WTC11 (cell line): ENCODE results near the gene TNK1. TPM values are rescaled to one million over a fixed set of nuclear protein-coding genes. Genes with fewer than 3 reads are reported as not detected.

Experiments
- ATAC-seq: fragments of 200-7000 bp; cut with Tn5 transposase; 2 replicates; pipeline ENCODE4 v1.10.0; 2021; ENCODE audit warnings: mild to moderate bottlenecking, moderate library complexity
- CTCF ChIA-PET: fragments of 300-600 bp; sonication (Branson Sonifier 250); formaldehyde crosslinking; loops from one replicate; lab custom pipeline; 2021; ENCODE audit warnings: antibody characterized with exemption; lab: Charles Lee
- POLR2A ChIA-PET: fragments of 350-600 bp; sonication (Branson Sonifier 250); formaldehyde crosslinking; loops from one replicate; lab custom pipeline; 2021; ENCODE audit warnings: antibody characterized with exemption; lab: Charles Lee
- DNase-seq: peaks from one replicate; pipeline ENCODE4 v3.0.0; 2021; ENCODE audit warnings: low spot score
- H3K27ac Mint-ChIP-seq: 2 replicates; pipeline ENCODE4 v1.8.0; 2021; ENCODE audit warnings: mixed read lengths
- H3K27me3 Mint-ChIP-seq: 2 replicates; pipeline ENCODE4 v1.8.0; 2021; ENCODE audit warnings: low read depth, mild to moderate bottlenecking, moderate library complexity, mixed read lengths
- H3K36me3 Mint-ChIP-seq: 2 replicates; pipeline ENCODE4 v1.8.0; 2021; ENCODE audit warnings: mixed read lengths
- H3K4me1 Mint-ChIP-seq: 2 replicates; pipeline ENCODE4 v1.8.0; 2022; ENCODE audit warnings: mixed read lengths
- H3K4me3 Mint-ChIP-seq: 2 replicates; pipeline ENCODE4 v1.8.0; 2021; ENCODE audit warnings: mild to moderate bottlenecking, moderate library complexity, mixed read lengths
- H3K9me3 Mint-ChIP-seq: 2 replicates; pipeline ENCODE4 v1.8.0; 2021; ENCODE audit warnings: mixed read lengths
- AFF4 ChIP-seq: sonication (generic); formaldehyde crosslinking; IDR thresholded peaks from 2 replicates; pipeline ENCODE4 v1.8.1; 2023; ENCODE audit warnings: mild to moderate bottlenecking, missing genetic modification reagents, borderline replicate concordance
- CTCF ChIP-seq: fragments of 200-600 bp; IDR thresholded peaks from 2 replicates; pipeline ENCODE4 v1.8.0; 2022; ENCODE audit warnings: antibody characterized with exemption
- ETV6 ChIP-seq: sonication (generic); formaldehyde crosslinking; IDR thresholded peaks from 2 replicates; pipeline ENCODE4 v1.8.1; 2022; ENCODE audit warnings: mild to moderate bottlenecking, missing genetic modification reagents
- NFYB ChIP-seq: sonication (generic); formaldehyde crosslinking; conservative IDR thresholded peaks from 2 replicates; pipeline ENCODE4 v1.8.0; 2022; ENCODE audit warnings: low read depth, missing genetic modification reagents
- PREB ChIP-seq: sonication (generic); formaldehyde crosslinking; IDR thresholded peaks from 2 replicates; pipeline ENCODE4 v1.8.1; 2022; ENCODE audit warnings: mild to moderate bottlenecking, missing genetic modification reagents, moderate library complexity, borderline replicate concordance
- SOX15 ChIP-seq: fragments of 250-450 bp; sonication (Bioruptor Pico); IDR thresholded peaks from 2 replicates; pipeline ENCODE4 v1.9.0; 2021; ENCODE audit warnings: mild to moderate bottlenecking
- SP1 ChIP-seq: sonication (generic); formaldehyde crosslinking; conservative IDR thresholded peaks from 2 replicates; pipeline ENCODE4 v1.8.1; 2022; ENCODE audit warnings: missing genetic modification reagents
- ZNF138 ChIP-seq: sonication (generic); formaldehyde crosslinking; conservative IDR thresholded peaks from 2 replicates; pipeline ENCODE4 v1.8.1; 2022; ENCODE audit warnings: mild to moderate bottlenecking, moderate library complexity, missing genetic modification reagents
- ZNF219 ChIP-seq: sonication (generic); formaldehyde crosslinking; IDR thresholded peaks from 2 replicates; pipeline ENCODE4 v1.8.0; 2023; ENCODE audit warnings: missing genetic modification reagents, mild to moderate bottlenecking, borderline replicate concordance
- ZNF396 ChIP-seq: fragments of 250-450 bp; sonication (Bioruptor Pico); IDR thresholded peaks from 2 replicates; pipeline ENCODE4 v1.8.0; 2021; ENCODE audit warnings: mild to moderate bottlenecking, moderate library complexity, borderline replicate concordance
- ZNF512 ChIP-seq: sonication (generic); formaldehyde crosslinking; IDR thresholded peaks from 2 replicates; pipeline ENCODE4 v1.8.1; 2022; ENCODE audit warnings: missing genetic modification reagents, borderline replicate concordance
- ZNF532 ChIP-seq: fragments of 250-450 bp; sonication (Bioruptor Pico); IDR thresholded peaks from 2 replicates; pipeline ENCODE4 v1.9.0; 2021; ENCODE audit warnings: mild to moderate bottlenecking, borderline replicate concordance
- ZNF671 ChIP-seq: fragments of 250-450 bp; sonication (Bioruptor Pico); IDR thresholded peaks from 2 replicates; pipeline ENCODE4 v1.8.0; 2021; ENCODE audit warnings: mild to moderate bottlenecking
- total RNA-seq: library from RNA; stranded (reverse); gene quantifications from 3 replicates; pipeline ENCODE4 v1.2.3, GENCODE V29; 2021

TNK1 gene
- total RNA-seq, 1 experiment from 2014 or later = 9.3 TPM

GRCh38 chr17:7354262-7354843, 26.5 kb upstream of the TNK1 start:
- Mint-ChIP-seq H3K36me3 (no peaks in the 10 kb centered on the region), H3K4me3 (no peak overlapping the region)
- ChIA-PET POLR2A (interaction anchor here (0.5 to 1.0 kb wide), 4 partner anchors 14 to 1923 kb away, joined by 3 to 8 read pairs (median 4); partner anchors contain the start of gene TMEM256), CTCF (interaction anchor here (0.8 to 6.6 kb wide), 10 partner anchors 18 to 206 kb away, joined by 3 to 69 read pairs (median 7); partner anchors contain the start of genes ACAP1, NEURL4, SLC2A4 and TMEM102)
- TF ChIP-seq CTCF = no peak
- TF ChIP-seq SOX15 (CRISPR knock-in tag) = no peak
- TF ChIP-seq, all 79 proteins: peak for 0
- no peaks in the 10 kb centered on the region for H3K9me3 Mint-ChIP-seq
- ATAC-seq = no peak
- no peak for DNase-seq
- peaks cover 12% of the 10 kb centered on the region for H3K27me3 Mint-ChIP-seq
- peaks cover 29% of the 10 kb centered on the region for H3K4me1 Mint-ChIP-seq
- H3K27ac Mint-ChIP-seq = peak overlapping the region; percentile 69; the same call in 1 of the 2 replicates

- Mint-ChIP-seq H3K9me3 (no peaks in the 10 kb centered on the region), H3K36me3 (no peaks in the 10 kb centered on the region), H3K4me1 (peaks cover 22% of the 10 kb centered on the region), H3K27me3 (peaks cover 12% of the 10 kb centered on the region), H3K27ac (peak within 1 kb of the TSS; percentile 69; the same call in 1 of the 2 replicates), H3K4me3 (no peak within 1 kb of the TSS)
- no peak for DNase-seq
- no peak for ATAC-seq
- no peak for TF ChIP-seq ZNF138 (CRISPR knock-in tag)
- TF ChIP-seq ZNF219 (CRISPR knock-in tag) = no peak
- TF ChIP-seq PREB (CRISPR knock-in tag) = no peak
- no peak for TF ChIP-seq ZNF396
- TF ChIP-seq ETV6 (CRISPR knock-in tag) = no peak
- no peak for TF ChIP-seq SP1 (CRISPR knock-in tag)
- TF ChIP-seq ZNF512 (CRISPR knock-in tag) = no peak
- no peak for TF ChIP-seq ZNF532
- ChIA-PET POLR2A (interaction anchor here (1.0 to 1.4 kb wide), 4 partner anchors 13 to 91 kb away, joined by 3 to 6 read pairs (median 4); partner anchors contain the start of genes ACAP1 and TMEM256), CTCF (interaction anchor here (0.8 to 6.6 kb wide), 28 partner anchors 10 to 234 kb away, joined by 3 to 69 read pairs (median 7); partner anchors contain the start of genes ACAP1, CHRNB1, NEURL4 and PLSCR3)
These were observed 25.8 kb upstream of the TNK1 start, which contains the start of gene TMEM95 for GRCh38 chr17:7355053-7355452. TMEM95 (plus strand) TSS chr17:7355156; CDS start chr17:7355205, 49 bp downstream.

GRCh38 chr17:7355573-7355972, 25.3 kb upstream of the TNK1 start:
- POLR2A ChIA-PET = interaction anchor here (1.0 to 1.5 kb wide), 4 partner anchors 13 to 90 kb away, joined by 3 to 7 read pairs (median 4); partner anchors contain the start of genes ACAP1 and TMEM256
- CTCF ChIA-PET = interaction anchor here (0.6 to 6.6 kb wide), 48 partner anchors 10 to 322 kb away, joined by 3 to 69 read pairs (median 4); partner anchors contain the start of genes ACAP1, CHRNB1, NEURL4 and PLSCR3
- Mint-ChIP-seq H3K27ac (no peak overlapping the region), H3K4me1 (peaks cover 22% of the 10 kb centered on the region), H3K4me3 (no peak overlapping the region), H3K36me3 (no peaks in the 10 kb centered on the region), H3K9me3 (no peaks in the 10 kb centered on the region), H3K27me3 (peaks cover 12% of the 10 kb centered on the region)
- DNase-seq = no peak
- no peak for ATAC-seq
- TF ChIP-seq AFF4 (CRISPR knock-in tag) (no peak), ZNF671 (CRISPR knock-in tag) (no peak), NFYB (CRISPR knock-in tag) (no peak), CTCF (no peak)
